ENCODE data around the gene RPL37A. TPM values are rescaled to one million over a fixed set of nuclear protein-coding genes. Genes with fewer than 3 reads are reported as not detected.

RPL37A gene
- total RNA-seq, 1 donor from 2014 or later: 1,730 TPM

- peaks cover 74% of the 10 kb centered on the region for H3F3A ChIP-seq (ENCODE audit: low read depth)
- Mint-ChIP-seq H3K4me1 (peaks cover 9% of the 10 kb centered on the region), H3K27me3 (ENCODE audit: insufficient read depth, low read depth) (peaks cover 2% of the 10 kb centered on the region), H3K27ac (no peak overlapping the region), H3K9me3 (no peaks in the 10 kb centered on the region), H3K36me3 (peaks cover 35% of the 10 kb centered on the region), H3K4me3 (no peak overlapping the region)
- no peak for DNase-seq (ENCODE audit: low spot score)
- no peak for TF ChIP-seq EZH2phosphoT487 (IDR thresholded peaks at IDR 0.05)
- no peak for TF ChIP-seq EZH2 (IDR thresholded peaks at IDR 0.05)
- no peak for TF ChIP-seq CTCF (IDR thresholded peaks at IDR 0.05)
- no peaks in the 10 kb centered on the region for H3K4me1 ChIP-seq
- no peak overlapping the region for H2AFZ ChIP-seq (replicated peaks)
- no peak overlapping the region for H3K4me3 ChIP-seq
- H3K79me2 ChIP-seq (ENCODE audit: low read depth): peaks cover 21% of the 10 kb centered on the region
- no peaks in the 10 kb centered on the region for H3K27me3 ChIP-seq
- no peak overlapping the region for H3K9ac ChIP-seq
- H3K36me3 ChIP-seq: peaks cover 11% of the 10 kb centered on the region
- no peak overlapping the region for H3K27ac ChIP-seq
- H3K9me3 ChIP-seq (ENCODE audit: low read depth): no peaks in the 10 kb centered on the region
- no peak overlapping the region for H3K4me2 ChIP-seq
- peaks cover 78% of the 10 kb centered on the region for H4K20me1 ChIP-seq (ENCODE audit: low read depth)
Measured at GRCh38 chr2:216507220-216508160, 8.8 kb downstream of the RPL37A start.

GRCh38 chr2:216508229-216508628 lies 9.6 kb downstream of the RPL37A start:
- no peak overlapping the region for H3K27ac ChIP-seq
- H3K4me1 Mint-ChIP-seq: peaks cover 6% of the 10 kb centered on the region
- TF ChIP-seq CTCF (IDR thresholded peaks at IDR 0.05) (no peak), EZH2phosphoT487 (IDR thresholded peaks at IDR 0.05) (no peak), EZH2 (IDR thresholded peaks at IDR 0.05) (no peak)

DNA sequence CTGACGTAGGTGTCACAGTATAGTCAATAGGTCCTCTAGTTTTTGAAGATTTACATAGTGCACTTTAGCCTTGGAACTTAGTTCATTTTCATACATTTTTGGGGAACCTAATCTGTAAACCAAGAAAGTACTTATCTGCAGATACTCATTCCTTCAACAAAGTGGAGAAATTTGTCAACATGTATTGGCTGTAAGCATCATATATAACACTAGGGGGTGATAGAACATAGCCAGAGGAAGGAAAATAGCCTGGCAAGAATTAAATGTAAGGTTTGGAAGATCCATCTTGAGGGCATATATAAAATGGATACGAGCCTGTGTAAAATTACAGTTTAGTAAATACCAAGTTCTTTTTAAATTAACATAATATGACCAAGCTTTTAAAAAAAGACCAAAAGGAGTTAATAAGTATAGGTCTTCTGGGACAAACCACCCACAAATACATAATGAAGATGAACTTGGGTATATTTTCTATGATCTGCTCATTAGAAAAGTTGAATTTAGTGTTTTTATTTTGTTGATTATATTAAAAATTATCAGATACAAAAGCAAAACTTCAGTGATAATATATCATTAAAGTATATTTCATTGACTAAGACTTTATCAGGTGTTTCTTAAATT lies 18.2 kb downstream of the RPL37A start:
- H3K27ac ChIP-seq: no peak overlapping the region
- no peak overlapping the region for H3K4me3 Mint-ChIP-seq

More at GRCh38 chr2:216508229-216508628, 9.6 kb downstream of the RPL37A start:
- Mint-ChIP-seq H3K27ac (no peak overlapping the region), H3K4me3 (no peak overlapping the region), H3K9me3 (no peaks in the 10 kb centered on the region), H3K36me3 (peaks cover 30% of the 10 kb centered on the region), H3K27me3 (ENCODE audit: insufficient read depth, low read depth) (peaks cover 2% of the 10 kb centered on the region)
- no peak overlapping the region for H3K4me3 ChIP-seq
- H3K4me1 ChIP-seq: no peaks in the 10 kb centered on the region
- H3F3A ChIP-seq (ENCODE audit: low read depth): peaks cover 72% of the 10 kb centered on the region
- H3K27me3 ChIP-seq: no peaks in the 10 kb centered on the region
- no peak overlapping the region for H3K4me2 ChIP-seq
- DNase-seq (ENCODE audit: low spot score): no peak
- no peak overlapping the region for H2AFZ ChIP-seq (replicated peaks)
- H3K9ac ChIP-seq: no peak overlapping the region
- no peaks in the 10 kb centered on the region for H3K9me3 ChIP-seq (ENCODE audit: low read depth)
- H3K79me2 ChIP-seq (ENCODE audit: low read depth): peaks cover 14% of the 10 kb centered on the region
- peaks cover 71% of the 10 kb centered on the region for H4K20me1 ChIP-seq (ENCODE audit: low read depth)
- peaks cover 3% of the 10 kb centered on the region for H3K36me3 ChIP-seq

More for the DNA sequence above, 18.2 kb downstream of the RPL37A start:
- Histone ChIP-seq H3F3A (ENCODE audit: low read depth) (peaks cover 40% of the 10 kb centered on the region), H3K4me1 (peaks cover 7% of the 10 kb centered on the region), H4K20me1 (ENCODE audit: low read depth) (peaks cover 40% of the 10 kb centered on the region), H2AFZ (replicated peaks) (no peak overlapping the region), H3K27me3 (no peaks in the 10 kb centered on the region), H3K4me2 (no peak overlapping the region), H3K36me3 (no peaks in the 10 kb centered on the region), H3K9me3 (ENCODE audit: low read depth) (no peaks in the 10 kb centered on the region), H3K9ac (no peak overlapping the region), H3K4me3 (no peak overlapping the region), H3K79me2 (ENCODE audit: low read depth) (no peaks in the 10 kb centered on the region)
- H3K27me3 Mint-ChIP-seq (ENCODE audit: insufficient read depth, low read depth): no peaks in the 10 kb centered on the region
- H3K4me1 Mint-ChIP-seq: peaks cover 25% of the 10 kb centered on the region
- H3K9me3 Mint-ChIP-seq: no peaks in the 10 kb centered on the region
- peak; percentile 44 for DNase-seq (ENCODE audit: low spot score)
- H3K36me3 Mint-ChIP-seq: no peaks in the 10 kb centered on the region
- TF ChIP-seq CTCF (IDR thresholded peaks at IDR 0.05) (peak; percentile 93), EZH2phosphoT487 (IDR thresholded peaks at IDR 0.05) (no peak), EZH2 (IDR thresholded peaks at IDR 0.05) (no peak)
- no peak overlapping the region for H3K27ac Mint-ChIP-seq
